ENCODE results near the gene TMSB10.

The TMSB10 gene

DNA sequence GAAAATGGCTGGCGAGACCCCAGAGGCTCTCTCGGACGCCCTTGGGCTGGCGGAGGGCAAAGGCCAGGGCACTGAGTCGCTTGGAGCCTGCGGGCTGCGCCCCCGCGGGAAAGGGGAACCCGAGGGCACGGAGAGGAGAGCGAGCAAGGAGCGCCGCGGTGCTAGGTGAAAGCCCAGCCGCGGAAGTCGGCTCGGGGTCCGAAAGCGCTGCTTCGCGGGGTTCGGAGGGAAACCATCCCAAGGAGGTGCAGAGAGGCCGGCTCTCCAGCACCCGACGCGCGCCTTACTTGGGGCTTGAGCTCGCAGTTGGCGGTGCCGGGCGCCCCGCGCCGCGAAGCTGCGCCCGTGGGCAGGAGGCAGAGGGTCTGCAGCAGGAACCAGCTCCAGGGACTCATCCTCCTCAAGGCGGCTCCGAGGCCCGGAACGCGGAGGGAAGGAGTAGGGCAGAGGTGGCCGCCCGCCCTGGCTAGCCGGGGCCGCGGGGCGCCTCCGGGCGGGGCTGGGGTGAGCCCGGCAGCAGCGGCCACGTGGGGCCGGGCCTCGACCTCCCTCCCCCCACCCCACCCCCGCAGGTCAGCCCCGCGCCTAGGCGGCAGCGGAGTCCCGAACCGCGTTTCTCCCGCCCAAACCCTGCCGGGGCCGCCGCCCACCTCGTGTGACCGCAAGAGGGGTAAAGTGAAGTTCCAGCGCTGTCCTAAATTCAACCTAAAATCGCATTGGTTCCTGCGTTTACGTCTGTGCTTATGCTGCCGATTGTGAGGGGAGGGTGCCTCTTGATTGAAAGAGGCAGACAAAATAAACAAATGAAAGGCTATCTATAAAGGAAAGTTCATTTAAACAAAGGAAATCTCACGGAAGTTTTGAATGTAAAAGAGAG is 24.6 kb upstream of the TMSB10 start, which contains the start of gene TRABD2A:
Gene TRABD2A (minus strand): TSS at position 440 of the 877 bp plus-strand sequence. CDS start 45 bp downstream, at position 395.
- DNase-seq, result no peak

DNA sequence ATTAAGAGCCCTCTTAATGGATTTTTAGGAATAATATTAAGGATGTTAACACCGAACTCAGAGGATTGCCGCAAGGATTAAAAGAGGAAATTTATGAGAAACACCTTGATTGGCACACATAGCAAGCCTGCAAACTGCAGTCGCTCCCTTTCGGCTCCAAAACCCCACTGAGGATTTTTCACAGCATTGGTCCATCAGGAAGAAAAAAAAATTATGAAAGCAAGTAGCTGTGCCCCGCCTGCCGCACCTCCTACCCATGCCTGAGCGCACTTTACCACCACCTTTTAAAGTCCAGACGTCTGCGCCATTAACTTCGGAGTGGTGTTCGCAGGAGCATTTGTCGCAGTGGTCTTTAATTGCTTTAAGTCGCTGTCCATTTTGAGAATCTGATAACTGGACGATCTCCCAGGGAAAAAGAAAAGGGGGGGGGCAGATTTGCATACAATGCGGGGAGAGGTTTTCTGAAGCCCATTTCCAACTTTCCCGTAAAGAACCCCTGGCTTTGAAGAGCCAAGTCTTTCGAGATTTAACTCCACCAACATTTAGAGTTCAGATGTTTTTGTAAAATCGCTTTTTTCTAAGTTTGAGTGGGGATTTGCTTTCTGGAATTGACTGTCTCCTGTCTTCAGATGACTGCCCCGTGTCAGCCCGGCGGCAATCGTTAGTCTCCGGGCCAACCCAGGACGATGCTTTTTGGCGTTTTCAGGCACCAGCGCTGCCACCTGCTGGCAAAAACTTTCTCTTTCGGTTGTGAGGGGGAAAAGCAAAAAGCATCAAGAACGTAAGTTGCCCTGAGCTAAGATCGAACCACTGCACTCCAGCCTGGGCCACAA is 23.7 kb upstream of the TMSB10 start:
- peak; percentile 14 for DNase-seq

DNA sequence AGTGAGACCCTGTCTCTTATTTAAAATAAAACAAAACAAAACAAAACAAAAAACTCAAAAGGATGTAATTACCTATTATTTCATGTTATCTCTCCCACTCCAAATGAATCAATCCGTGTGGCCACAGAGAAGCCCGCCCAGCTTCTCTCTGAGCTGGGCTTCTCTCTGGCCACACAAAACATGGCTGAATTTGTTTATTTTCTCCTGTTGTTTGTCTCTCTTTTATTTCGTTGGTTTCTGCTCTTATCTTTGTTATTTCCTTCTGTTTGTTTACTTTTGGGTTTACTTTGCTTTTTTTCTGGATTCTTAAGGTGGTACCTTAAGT is 23.1 kb upstream of the TMSB10 start:
- DNase-seq, result no peak

DNA sequence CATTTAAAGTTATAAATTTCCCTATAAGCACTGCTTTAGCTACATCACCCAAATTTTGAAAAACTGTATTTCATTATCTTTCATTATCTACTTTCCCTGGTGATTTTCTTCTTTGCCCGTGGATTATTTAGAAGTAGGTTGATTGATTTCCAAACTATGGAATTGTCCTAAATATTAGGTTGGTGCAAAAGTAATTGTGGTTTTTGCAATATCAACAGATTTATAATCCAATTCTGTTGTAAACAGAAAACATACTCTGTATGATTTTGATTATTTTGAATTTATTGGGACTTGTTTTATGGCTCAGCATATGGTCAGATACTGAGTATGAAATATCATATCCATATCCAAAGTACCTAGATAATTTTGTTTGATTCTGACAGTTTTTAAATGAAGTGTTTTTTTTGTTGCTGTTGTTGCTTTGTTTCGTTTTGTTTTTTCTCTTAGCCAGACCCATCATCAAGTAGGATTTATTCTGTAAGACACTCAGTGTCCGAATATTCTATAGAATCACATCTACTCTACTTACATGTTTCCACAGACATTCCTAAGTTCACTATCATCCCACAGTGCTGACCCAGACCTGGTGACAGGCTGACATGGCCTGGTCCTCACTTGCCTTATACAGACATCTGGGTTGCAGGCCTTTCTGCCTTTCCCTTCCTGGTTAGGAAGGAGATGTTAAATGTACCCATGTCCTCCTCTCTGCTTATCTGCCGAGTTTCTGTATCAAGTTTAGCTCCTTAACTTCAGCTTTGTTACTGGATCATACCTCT is 22.5 kb upstream of the TMSB10 start:
- no peak for DNase-seq

DNA sequence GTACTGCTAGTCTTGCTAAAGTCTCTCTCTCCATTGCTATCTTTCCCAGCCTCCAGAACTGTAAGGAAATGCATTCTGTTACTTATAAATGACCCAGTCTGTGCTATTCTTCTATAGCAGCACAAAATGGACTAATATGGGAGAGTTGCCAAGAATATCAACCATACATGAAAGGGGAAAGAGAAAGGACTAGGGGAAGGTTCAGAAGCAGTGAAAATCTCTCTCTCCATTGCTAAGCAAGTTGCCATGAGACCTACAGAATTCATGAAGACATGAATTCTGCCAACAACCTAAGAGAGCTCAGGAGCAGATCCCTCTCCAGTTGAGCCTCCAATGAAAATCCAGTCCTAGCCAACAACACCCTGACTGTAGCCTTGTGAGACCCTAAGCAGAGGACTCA is 21.0 kb upstream of the TMSB10 start:
- no peak for DNase-seq

DNA sequence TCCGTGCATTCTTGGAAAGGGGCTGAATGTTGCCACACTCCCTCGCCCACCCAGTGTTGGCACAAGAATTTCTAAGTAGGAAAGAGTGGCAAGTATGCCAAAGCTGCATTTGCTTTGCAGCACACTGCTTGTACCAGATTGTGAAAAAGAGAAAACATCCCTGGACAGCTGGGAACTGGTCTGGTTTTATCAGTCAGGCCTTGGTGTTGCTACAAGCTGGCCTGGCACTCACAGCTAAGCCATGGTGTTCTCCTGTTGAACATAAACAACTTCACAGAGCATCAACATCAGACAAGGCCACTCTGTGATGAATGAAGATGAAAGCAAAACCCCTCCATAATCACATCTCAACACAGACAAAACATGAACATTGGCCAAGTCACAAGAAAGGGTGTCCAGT is 20.3 kb upstream of the TMSB10 start:
- DNase-seq, result no peak

DNA sequence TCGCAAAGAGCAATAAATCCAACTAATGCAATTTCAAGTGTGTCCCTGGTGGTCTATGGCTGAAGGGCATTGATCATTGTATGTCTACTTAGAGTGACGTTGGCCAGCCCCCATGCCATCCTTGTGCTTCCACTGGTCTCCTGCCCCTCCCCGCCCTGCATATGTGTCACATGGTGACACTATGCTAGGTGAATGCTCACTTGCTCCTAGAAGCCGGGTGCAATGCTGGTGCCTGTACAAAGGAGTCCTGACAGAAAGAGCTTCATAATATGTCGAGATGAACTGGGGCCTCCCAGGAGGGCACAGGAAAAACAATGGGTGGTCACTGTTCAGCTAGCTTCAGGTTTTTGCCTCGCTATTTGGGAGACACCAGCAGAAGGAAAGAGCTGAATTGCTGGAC is 18.7 kb upstream of the TMSB10 start:
- no peak for DNase-seq

DNA sequence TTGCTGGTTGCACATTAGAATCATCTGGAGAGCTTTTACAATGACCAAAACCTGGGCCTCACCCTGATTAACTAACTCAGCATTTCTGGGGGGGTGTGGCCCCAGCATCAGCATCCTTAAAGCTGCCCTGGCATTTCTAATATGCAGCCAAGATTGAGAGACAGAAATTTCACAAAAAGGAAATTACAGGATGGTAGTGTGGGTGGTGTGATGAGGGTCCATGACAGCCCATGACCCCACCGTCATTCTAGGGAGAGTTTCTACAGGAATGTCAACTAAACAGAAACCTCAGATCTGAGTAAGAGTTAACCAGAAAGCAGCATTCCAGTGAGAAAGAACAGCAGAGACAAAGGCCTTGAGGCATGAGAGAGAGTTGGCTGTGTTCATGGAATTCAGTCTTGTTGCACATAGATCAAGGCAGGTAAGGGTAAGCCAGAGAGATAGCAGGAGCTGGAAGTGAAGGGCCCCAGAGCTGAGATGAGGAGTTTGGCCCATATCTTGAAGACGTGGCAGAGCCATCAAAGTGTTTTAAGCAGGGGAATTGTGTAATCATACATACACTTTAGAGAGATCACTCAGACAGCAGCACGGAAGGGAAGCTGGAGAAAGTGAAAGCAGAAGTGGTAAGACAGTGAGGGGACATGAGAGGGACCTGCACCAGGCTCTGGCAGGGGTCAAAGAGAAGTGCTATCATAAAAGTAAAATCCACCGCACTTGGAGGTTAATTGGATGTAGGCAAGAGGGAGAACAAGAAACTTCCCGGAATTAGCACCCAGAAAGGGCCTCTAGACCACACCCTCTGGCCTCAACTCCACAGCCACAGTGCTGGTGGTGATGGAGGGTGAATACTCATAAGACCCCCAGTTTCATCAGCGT is 16.8 kb upstream of the TMSB10 start:
- no peak for DNase-seq

DNA sequence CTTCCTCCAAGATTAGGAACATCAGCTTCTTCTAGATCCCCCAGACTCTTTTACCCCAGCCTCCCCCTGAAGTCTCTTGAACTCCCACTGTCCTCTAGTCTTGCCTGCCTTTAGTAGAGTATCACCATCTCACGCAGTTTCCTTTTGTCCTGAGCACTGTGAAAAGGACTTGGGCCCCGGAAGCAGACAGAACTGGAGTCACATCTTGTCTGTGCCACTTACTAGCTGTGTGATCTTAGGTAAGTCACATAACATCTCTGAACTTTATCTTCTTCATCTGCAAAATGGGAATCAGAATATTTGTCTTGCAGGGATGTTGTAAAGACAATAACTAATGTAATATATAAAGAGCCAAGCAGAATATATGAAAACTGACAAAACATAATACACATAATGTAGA is 16.1 kb upstream of the TMSB10 start:
- no peak for DNase-seq

DNA sequence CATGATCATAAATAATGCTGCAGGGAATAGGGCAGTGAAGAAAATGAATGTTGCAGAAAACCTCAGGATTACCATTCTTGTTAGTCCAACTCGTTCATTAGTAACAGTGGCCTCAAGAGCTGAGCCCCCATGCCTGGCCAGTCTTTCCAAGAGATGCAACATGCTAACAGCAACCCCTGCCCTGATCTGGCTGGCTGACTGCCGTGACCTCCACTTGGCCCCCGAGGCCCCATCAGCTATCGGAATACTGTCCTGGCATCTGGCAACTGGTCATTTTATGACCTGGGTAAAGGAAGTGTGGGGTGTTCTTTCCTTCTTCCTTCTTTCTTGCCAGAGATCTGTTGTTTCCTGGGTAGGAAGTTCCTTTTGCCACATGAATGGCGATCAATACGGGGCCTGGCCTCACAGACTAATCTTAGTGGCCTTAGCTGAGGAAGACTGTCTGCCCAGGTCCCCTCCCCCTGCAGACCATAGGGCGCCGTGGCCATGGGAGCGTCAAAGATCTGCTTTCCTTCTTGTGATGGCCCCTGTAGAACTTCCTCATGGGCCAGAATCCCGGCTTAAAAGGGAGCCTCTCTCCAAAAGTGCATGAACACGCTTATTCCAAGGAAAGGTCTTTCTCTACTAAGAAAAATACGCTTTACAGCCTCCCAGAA is 14.0 kb upstream of the TMSB10 start:
- no peak for DNase-seq

DNA sequence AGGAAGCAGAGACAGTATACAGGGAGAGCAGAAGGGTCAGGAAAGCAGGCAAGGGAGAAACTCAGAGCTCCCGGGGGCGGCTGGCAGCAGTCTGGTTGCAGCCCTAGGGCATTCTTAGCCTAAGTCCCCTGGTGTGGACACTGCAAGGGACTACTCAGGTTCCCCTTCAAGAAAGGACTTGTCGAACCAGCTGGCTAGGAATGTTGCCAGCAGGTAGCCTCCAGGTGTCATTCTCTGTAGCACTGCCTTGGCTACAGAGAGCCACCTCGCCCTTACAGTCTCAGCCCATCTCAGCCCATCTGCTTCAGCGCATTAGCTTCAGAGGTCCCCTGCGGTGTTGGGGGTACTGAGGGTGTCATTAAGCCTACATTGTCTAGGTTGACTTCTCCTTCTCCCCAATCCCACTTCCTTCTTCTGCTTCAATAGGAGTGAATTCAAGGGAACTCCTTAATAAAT is 11.3 kb upstream of the TMSB10 start:
- DNase-seq, result no peak

DNA sequence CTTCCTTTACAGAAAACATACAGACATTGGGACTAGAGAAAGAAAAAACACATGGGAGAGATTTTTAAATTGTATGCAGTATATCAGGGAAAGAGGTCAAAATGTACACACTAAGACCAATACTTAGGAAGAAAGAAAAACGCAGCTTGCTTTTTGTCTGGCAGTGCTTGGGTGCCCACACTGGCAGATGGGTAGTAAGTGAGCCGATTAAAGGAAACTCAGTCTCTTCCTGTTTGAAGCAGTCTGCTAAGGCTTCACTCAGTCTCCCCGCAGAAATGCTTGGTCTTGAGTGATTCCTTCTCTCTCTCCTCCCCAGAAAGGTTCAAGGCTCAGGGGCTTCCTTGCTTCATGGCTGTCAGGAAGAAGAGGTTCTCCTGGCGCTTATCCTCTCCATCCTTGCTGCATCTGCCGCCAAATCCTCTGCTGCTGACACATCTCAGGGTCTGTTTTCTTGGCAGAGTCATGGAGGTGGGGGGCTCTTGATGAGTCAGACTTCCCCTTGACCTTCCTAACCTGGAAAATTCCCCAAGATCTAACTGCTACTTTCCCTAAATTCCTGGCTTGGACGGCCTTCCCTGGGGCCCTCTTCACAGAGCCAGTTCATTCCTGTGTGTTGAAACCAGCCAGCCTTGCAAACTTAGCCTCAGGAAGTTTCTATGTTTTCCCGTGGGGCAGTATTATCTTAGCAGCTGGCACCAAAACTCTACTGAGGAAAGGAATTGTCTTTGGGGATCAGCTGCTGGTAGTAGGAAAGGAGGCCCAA is 10.5 kb upstream of the TMSB10 start:
- DNase-seq, result no peak

DNA sequence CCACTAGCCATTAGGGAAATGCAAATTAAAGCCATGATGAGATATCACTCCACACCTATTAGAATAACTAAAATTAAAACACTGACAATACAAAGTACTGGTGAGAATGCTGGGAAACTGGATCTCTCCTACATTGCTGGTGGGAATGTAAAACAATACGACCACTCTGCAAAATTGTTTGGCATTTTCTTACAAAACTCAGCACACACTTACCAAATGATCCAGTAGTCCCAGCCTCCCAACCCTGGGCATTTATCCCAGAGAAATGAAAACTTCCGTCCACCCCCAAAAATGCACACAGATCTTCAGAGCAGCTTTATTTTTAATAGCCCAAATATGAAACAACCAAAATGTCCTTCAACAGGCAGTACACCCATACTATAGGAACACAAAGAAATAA is 8.9 kb upstream of the TMSB10 start:
- DNase-seq, result no peak

DNA sequence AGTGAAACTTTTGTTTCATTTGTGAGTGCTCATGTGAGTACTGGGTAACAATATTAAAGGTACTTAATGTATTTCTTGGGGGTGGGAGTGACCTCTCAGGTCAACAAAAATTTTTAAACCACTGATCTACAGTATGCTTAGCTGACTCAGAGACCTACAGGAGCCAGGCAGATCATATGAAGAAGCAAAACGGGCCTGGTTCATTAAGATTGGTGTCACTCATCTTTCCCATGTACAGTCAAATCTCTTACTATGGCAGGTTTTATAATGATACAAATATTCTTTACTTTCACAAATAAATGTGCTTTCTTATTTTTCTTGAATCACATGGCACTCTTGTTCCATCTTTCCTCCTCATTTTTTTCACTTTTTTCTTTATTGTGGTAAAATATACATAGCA is 7.7 kb upstream of the TMSB10 start:
- DNase-seq, result no peak

DNA sequence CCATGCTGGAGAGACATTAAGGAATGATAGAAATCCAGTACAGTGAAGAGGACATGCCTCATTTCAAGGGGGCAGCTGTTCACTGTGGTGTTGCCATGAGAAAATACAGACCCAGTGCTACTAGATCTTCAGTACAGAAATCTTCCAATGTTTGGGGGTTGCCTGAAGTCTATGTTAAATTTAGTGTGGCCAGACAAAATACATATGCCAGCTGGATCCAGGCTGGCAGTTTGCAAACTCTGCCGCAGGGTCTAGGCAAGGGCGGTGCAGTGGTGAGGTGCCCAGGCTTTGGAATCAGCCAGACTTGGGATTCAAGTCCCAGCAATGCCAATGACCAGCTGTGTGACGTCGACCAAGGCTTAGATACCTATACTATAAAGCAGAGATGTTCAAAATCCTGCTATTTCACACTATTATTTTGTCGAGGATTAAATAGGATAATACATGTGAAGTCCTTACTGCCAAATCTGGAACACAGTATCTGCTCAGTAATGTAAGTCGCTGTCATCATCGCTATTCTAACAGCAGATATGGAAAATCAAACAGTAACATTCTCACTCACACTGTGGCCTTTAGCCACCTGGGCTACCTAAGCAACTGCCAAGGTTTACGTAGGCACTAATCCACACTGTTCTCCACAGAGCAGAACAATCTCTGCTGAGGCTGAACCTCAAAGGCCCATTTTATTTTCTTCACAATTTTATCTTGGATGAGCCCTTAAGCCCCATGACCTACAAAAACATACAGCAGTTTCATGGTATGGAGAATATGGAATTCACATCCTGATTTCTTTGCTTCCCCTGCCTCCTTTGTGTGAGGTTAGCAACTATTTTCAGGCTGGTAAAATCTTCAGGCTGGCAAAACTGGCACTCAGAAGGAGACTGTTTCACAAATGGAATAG is 5.9 kb upstream of the TMSB10 start:
- DNase-seq, result no peak

DNA sequence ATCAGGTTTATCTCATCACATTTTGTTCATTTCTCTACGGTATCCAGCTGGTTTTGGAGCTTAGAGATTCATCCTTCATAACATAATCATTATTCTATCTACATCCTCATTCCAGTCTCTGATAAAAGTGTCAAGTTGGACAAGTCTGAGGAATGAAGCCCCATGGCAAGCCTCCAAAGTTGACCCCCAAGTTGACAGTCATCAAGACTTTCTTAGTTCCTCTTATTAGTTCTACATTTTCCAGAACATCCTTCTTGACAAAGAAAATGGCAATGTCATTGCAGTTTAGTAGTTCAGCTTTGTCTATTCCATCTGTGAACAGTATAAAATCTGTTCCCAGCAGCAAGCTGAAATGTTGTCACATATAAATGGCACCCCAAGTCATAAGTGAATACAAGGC is 4.5 kb upstream of the TMSB10 start:
- DNase-seq, result no peak

DNA sequence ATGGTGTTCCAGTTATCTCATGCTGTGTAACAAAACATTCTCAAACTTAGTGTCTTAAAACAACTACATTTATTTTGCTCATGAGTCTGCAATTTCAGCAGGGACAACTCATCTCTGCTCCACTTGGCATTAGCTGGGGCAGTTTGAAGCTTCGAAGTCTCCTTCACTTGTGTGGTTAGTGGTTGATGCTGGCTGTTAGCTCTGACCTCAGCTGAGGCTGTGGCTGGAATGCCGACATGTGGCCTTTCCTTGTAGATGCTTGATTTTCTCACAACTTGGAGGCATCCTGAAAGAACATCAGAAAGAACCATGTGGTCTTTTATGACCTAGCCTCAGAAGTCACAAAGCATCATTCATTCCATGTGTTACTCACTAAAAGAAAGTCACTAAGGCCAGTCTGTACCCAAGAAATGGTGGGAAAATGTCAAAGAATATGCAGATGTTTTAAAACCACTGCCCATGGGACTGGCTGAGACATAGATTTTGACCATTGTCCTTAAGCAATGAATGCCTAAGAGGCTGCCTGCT is 3.8 kb upstream of the TMSB10 start:
- no peak for DNase-seq

DNA sequence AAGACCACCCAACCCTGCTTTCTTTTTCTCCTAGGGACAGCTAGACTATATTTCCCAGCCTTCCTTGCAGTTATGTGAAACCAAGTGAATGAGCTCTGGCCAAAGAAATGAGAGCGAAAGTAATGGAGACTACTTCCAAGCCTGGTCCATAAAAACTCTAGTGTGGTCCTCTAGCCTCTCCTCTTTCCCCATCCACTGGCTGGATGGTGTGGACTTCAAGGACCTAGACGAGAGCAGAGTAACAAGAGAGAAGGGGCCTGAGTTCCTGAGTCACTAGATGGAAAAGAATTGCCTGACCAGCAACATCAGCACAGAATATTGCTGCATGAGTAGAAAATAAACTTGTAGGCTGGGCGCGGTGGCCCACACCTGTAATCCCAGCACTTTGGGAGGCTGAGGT is 2.9 kb upstream of the TMSB10 start:
- DNase-seq, result no peak

DNA sequence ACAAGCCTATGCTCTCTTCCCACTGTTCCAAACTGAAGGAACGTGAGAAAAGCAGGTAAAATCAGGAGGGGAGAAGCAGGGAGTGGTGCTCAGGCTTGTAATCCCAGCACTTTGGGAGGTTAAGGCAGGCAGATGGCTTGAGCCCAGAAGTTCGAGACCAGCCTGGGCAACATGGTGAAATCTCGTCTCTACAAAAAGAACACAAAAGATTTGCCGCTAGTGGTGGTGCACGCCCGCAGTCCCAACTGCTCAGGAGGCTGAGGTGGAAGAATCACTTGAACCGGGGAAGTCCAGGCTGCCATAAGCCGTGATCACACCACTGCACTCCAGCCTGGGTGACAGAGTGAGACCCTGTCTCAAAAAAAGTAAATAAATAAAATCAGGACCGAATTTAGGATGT is 1.3 kb upstream of the TMSB10 start:
- DNase-seq, result no peak

DNA sequence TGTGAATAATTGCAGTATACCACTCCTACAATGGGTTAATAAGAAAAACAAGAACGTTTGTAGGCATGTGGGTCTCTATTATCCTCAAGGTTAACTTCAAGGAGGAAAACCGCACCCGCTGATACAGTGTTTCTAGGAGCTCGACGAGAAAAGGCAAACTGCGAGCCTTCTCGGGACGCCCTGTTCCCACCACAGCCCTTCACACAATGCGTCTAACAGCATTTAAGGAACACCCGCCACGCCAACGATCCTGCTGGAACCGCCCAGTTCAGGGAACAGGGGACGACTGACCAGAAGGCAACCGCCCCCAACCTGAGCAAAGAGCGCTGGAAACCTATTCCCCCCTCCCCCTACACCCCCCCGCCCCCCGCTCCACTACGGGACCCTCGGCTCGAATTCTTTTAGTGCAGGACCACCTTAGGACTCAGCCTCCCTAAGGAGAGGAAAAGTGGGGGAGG is 710 bp upstream of the TMSB10 start:
- no peak for DNase-seq

Measured in NCI-H510A (cell line).